GM12878 (cell line): ENCODE measurements around the gene CNN2. TPM values are rescaled to one million over a fixed set of nuclear protein-coding genes. Genes with fewer than 3 reads are reported as not detected.

Experiments used
- polyA plus RNA-seq, 11 experiments: library from polyadenylated mRNA; depleted of rRNA in 4 of 11; unstranded in 6 of 11; stranded (reverse) in 5 of 11; fragments of >200 nt; fragmentation: Nextera tagmentation in 4 of 11; fragmentation: Illumina TruSeq in 1 of 11; extraction: Ambion mirVana in 4 of 11; extraction: Trizol in 1 of 11; gene quantifications; 1 replicate in 1 of 11; 2 replicates in 10 of 11; pipeline versions ENCODE4 v1.2.1 to v1.2.3, GENCODE V29; 2011 to 2016; ENCODE audit warnings: inconsistent platforms in 2 of 11, missing spikeins in 2 of 11, low read depth in 1 of 11
- small RNA-seq: library from RNA; depleted of rRNA; stranded (forward); fragments of <200 nt; gene quantifications from one replicate; pipeline ENCODE3, GENCODE V24; 2014
- total RNA-seq, 4 experiments: library from RNA; depleted of rRNA in 3 of 4; stranded (reverse); fragments of >200 nt in 3 of 4; fragmentation: Illumina TruSeq in 1 of 4; extraction: Trizol in 1 of 4; gene quantifications; 2 replicates each; pipeline versions ENCODE4 v1.2.1 to v1.2.3, GENCODE V29; 2013 to 2021

Gene CNN2
- total and polyA plus RNA-seq, 10 of the 15 experiments (the other 5 are each of a cell fraction or from before 2014, with no cell fraction given): 34.7 to 311 (median 172) TPM

Small RNAs within 50 kb of the gene (small RNA-seq; reads per million reads assigned to genes)
- 3.5 reads per million, percentile 80 among the genes with 10 or more reads in this experiment for gene RNU6-2

Other genes starting within 250 kb of the CNN2 start
Only the 7 nearest of the 26 such genes appear.
- 85.0 and 97.5 TPM in 2 replicates for gene WDR18, start 42.3 kb upstream of the CNN2 start, total RNA-seq (2014; rRNA removed)
- 13.6 and 16.5 TPM in 2 replicates for gene WDR18, start 42.3 kb upstream of the CNN2 start, total RNA-seq (2014; rRNA removed; fragmentation: Illumina TruSeq; extraction: Trizol)
- 92.1 and 97.3 TPM in 2 replicates for gene WDR18, start 42.3 kb upstream of the CNN2 start, total RNA-seq (2021)
- gene WDR18, start 42.3 kb upstream of the CNN2 start, polyA plus RNA-seq (2011; rRNA removed): 7.5 and 27.3 TPM in 2 replicates
- gene WDR18, start 42.3 kb upstream of the CNN2 start, polyA plus RNA-seq (2014; fragmentation: Illumina TruSeq; extraction: Trizol): 4.5 and 8.8 TPM in 2 replicates
- 1 to 10 TPM; 3.0 to 3.3 TPM for gene WDR18, start 42.3 kb upstream of the CNN2 start, polyA plus RNA-seq (2014; fragmentation: Nextera tagmentation; extraction: Ambion mirVana)
- gene WDR18, start 42.3 kb upstream of the CNN2 start, polyA plus RNA-seq (2014; rRNA removed): 106 and 131 TPM in 2 replicates
- gene WDR18, start 42.3 kb upstream of the CNN2 start, polyA plus RNA-seq (2016; fragmentation: Nextera tagmentation; extraction: Ambion mirVana): 100 to 1,000 TPM; 192 to 206 TPM
- not detected in 2 replicates for gene GRIN3B, start 26.2 kb upstream of the CNN2 start, total RNA-seq (2014; rRNA removed)
- gene GRIN3B, start 26.2 kb upstream of the CNN2 start, total RNA-seq (2014; rRNA removed; fragmentation: Illumina TruSeq; extraction: Trizol): not detected in 2 replicates
- 0.15 TPM in 1 of 2 replicates, not detected in the other for gene GRIN3B, start 26.2 kb upstream of the CNN2 start, total RNA-seq (2021)
- not detected in 2 replicates for gene GRIN3B, start 26.2 kb upstream of the CNN2 start, polyA plus RNA-seq (2011; rRNA removed)
- not detected in 2 replicates for gene GRIN3B, start 26.2 kb upstream of the CNN2 start, polyA plus RNA-seq (2014; fragmentation: Illumina TruSeq; extraction: Trizol)
- not detected for gene GRIN3B, start 26.2 kb upstream of the CNN2 start, polyA plus RNA-seq (2014; fragmentation: Nextera tagmentation; extraction: Ambion mirVana)
- gene GRIN3B, start 26.2 kb upstream of the CNN2 start, polyA plus RNA-seq (2014; rRNA removed): not detected in 2 replicates
- not detected for gene GRIN3B, start 26.2 kb upstream of the CNN2 start, polyA plus RNA-seq (2016; fragmentation: Nextera tagmentation; extraction: Ambion mirVana)
- gene TMEM259, start 5.5 kb upstream of the CNN2 start, total RNA-seq (2014; rRNA removed): 120 and 143 TPM in 2 replicates
- 28.6 and 32.3 TPM in 2 replicates for gene TMEM259, start 5.5 kb upstream of the CNN2 start, total RNA-seq (2014; rRNA removed; fragmentation: Illumina TruSeq; extraction: Trizol)
- 144 and 155 TPM in 2 replicates for gene TMEM259, start 5.5 kb upstream of the CNN2 start, total RNA-seq (2021)
- gene TMEM259, start 5.5 kb upstream of the CNN2 start, polyA plus RNA-seq (2011; rRNA removed): 35.7 and 77.7 TPM in 2 replicates
- 10.5 and 33.2 TPM in 2 replicates for gene TMEM259, start 5.5 kb upstream of the CNN2 start, polyA plus RNA-seq (2014; fragmentation: Illumina TruSeq; extraction: Trizol)
- under 1 TPM; 0.43 to 0.86 TPM for gene TMEM259, start 5.5 kb upstream of the CNN2 start, polyA plus RNA-seq (2014; fragmentation: Nextera tagmentation; extraction: Ambion mirVana)
- 184 and 247 TPM in 2 replicates for gene TMEM259, start 5.5 kb upstream of the CNN2 start, polyA plus RNA-seq (2014; rRNA removed)
- 10 to 100 TPM; 54.4 to 69.6 TPM for gene TMEM259, start 5.5 kb upstream of the CNN2 start, polyA plus RNA-seq (2016; fragmentation: Nextera tagmentation; extraction: Ambion mirVana)
- gene RNU6-2, start 5.1 kb upstream of the CNN2 start, total RNA-seq (2014; rRNA removed): not detected in 2 replicates
- not detected in 2 replicates for gene RNU6-2, start 5.1 kb upstream of the CNN2 start, total RNA-seq (2014; rRNA removed; fragmentation: Illumina TruSeq; extraction: Trizol)
- not detected in 2 replicates for gene RNU6-2, start 5.1 kb upstream of the CNN2 start, total RNA-seq (2021)
- not detected in 2 replicates for gene RNU6-2, start 5.1 kb upstream of the CNN2 start, polyA plus RNA-seq (2011; rRNA removed)
- gene RNU6-2, start 5.1 kb upstream of the CNN2 start, polyA plus RNA-seq (2014; fragmentation: Illumina TruSeq; extraction: Trizol): not detected in 2 replicates
- gene RNU6-2, start 5.1 kb upstream of the CNN2 start, polyA plus RNA-seq (2014; fragmentation: Nextera tagmentation; extraction: Ambion mirVana): not detected
- gene RNU6-2, start 5.1 kb upstream of the CNN2 start, polyA plus RNA-seq (2014; rRNA removed): not detected in 2 replicates
- gene RNU6-2, start 5.1 kb upstream of the CNN2 start, polyA plus RNA-seq (2016; fragmentation: Nextera tagmentation; extraction: Ambion mirVana): not detected
- 14.9 and 18.1 TPM in 2 replicates for gene ABCA7, start 13.5 kb downstream of the CNN2 start, total RNA-seq (2014; rRNA removed)
- gene ABCA7, start 13.5 kb downstream of the CNN2 start, total RNA-seq (2014; rRNA removed; fragmentation: Illumina TruSeq; extraction: Trizol): 5.6 and 7.6 TPM in 2 replicates
- 38.7 and 49.5 TPM in 2 replicates for gene ABCA7, start 13.5 kb downstream of the CNN2 start, total RNA-seq (2021)
- gene ABCA7, start 13.5 kb downstream of the CNN2 start, polyA plus RNA-seq (2011; rRNA removed): 3.3 and 5.5 TPM in 2 replicates
- 4.6 and 11.4 TPM in 2 replicates for gene ABCA7, start 13.5 kb downstream of the CNN2 start, polyA plus RNA-seq (2014; fragmentation: Illumina TruSeq; extraction: Trizol)
- gene ABCA7, start 13.5 kb downstream of the CNN2 start, polyA plus RNA-seq (2014; fragmentation: Nextera tagmentation; extraction: Ambion mirVana): 1 to 10 TPM; 1.0 to 2.9 TPM
- gene ABCA7, start 13.5 kb downstream of the CNN2 start, polyA plus RNA-seq (2014; rRNA removed): 26.9 and 36.5 TPM in 2 replicates
- gene ABCA7, start 13.5 kb downstream of the CNN2 start, polyA plus RNA-seq (2016; fragmentation: Nextera tagmentation; extraction: Ambion mirVana): 10 to 100 TPM; 22.0 to 22.1 TPM
- gene ARHGAP45, start 40.6 kb downstream of the CNN2 start, total RNA-seq (2014; rRNA removed): 116 and 146 TPM in 2 replicates
- gene ARHGAP45, start 40.6 kb downstream of the CNN2 start, total RNA-seq (2014; rRNA removed; fragmentation: Illumina TruSeq; extraction: Trizol): 21.4 and 26.2 TPM in 2 replicates
- 142 and 151 TPM in 2 replicates for gene ARHGAP45, start 40.6 kb downstream of the CNN2 start, total RNA-seq (2021)
- 20.8 and 53.2 TPM in 2 replicates for gene ARHGAP45, start 40.6 kb downstream of the CNN2 start, polyA plus RNA-seq (2011; rRNA removed)
- 1.4 and 9.8 TPM in 2 replicates for gene ARHGAP45, start 40.6 kb downstream of the CNN2 start, polyA plus RNA-seq (2014; fragmentation: Illumina TruSeq; extraction: Trizol)
- gene ARHGAP45, start 40.6 kb downstream of the CNN2 start, polyA plus RNA-seq (2014; fragmentation: Nextera tagmentation; extraction: Ambion mirVana): 1 to 10 TPM; 1.4 to 7.8 TPM
- 96.0 and 125 TPM in 2 replicates for gene ARHGAP45, start 40.6 kb downstream of the CNN2 start, polyA plus RNA-seq (2014; rRNA removed)
- 10 to 100 TPM; 66.6 to 82.6 TPM for gene ARHGAP45, start 40.6 kb downstream of the CNN2 start, polyA plus RNA-seq (2016; fragmentation: Nextera tagmentation; extraction: Ambion mirVana)
- gene POLR2E, start 68.8 kb downstream of the CNN2 start, total RNA-seq (2014; rRNA removed): 194 and 207 TPM in 2 replicates
- 78.7 and 85.5 TPM in 2 replicates for gene POLR2E, start 68.8 kb downstream of the CNN2 start, total RNA-seq (2014; rRNA removed; fragmentation: Illumina TruSeq; extraction: Trizol)
- 243 and 250 TPM in 2 replicates for gene POLR2E, start 68.8 kb downstream of the CNN2 start, total RNA-seq (2021)
- gene POLR2E, start 68.8 kb downstream of the CNN2 start, polyA plus RNA-seq (2011; rRNA removed): 92.4 and 192 TPM in 2 replicates
- gene POLR2E, start 68.8 kb downstream of the CNN2 start, polyA plus RNA-seq (2014; fragmentation: Illumina TruSeq; extraction: Trizol): 10.0 and 142 TPM in 2 replicates
- gene POLR2E, start 68.8 kb downstream of the CNN2 start, polyA plus RNA-seq (2014; fragmentation: Nextera tagmentation; extraction: Ambion mirVana): 10 to 100 TPM in 1 of 2 experiments, 1 to 10 TPM in 1; 4.0 to 17.0 TPM
- gene POLR2E, start 68.8 kb downstream of the CNN2 start, polyA plus RNA-seq (2014; rRNA removed): 367 and 444 TPM in 2 replicates
- 100 to 1,000 TPM; 460 to 487 TPM for gene POLR2E, start 68.8 kb downstream of the CNN2 start, polyA plus RNA-seq (2016; fragmentation: Nextera tagmentation; extraction: Ambion mirVana)